ENCODE measurements around the gene BICRA.
"Not testable (repeated sequence)": the region's sequence is repeated elsewhere in the genome, so short reads cannot be mapped to it uniquely, and the experiment has no call there.

GRCh38 chr19:47599671-47600245 is 9.2 kb upstream of the BICRA start:
- not testable (repeated sequence) for TF ChIP-seq EZH2phosphoT487 (IDR thresholded peaks at IDR 0.05; ENCODE audit: borderline replicate concordance, low read depth, low read length)
- TF ChIP-seq, protein P1, sequence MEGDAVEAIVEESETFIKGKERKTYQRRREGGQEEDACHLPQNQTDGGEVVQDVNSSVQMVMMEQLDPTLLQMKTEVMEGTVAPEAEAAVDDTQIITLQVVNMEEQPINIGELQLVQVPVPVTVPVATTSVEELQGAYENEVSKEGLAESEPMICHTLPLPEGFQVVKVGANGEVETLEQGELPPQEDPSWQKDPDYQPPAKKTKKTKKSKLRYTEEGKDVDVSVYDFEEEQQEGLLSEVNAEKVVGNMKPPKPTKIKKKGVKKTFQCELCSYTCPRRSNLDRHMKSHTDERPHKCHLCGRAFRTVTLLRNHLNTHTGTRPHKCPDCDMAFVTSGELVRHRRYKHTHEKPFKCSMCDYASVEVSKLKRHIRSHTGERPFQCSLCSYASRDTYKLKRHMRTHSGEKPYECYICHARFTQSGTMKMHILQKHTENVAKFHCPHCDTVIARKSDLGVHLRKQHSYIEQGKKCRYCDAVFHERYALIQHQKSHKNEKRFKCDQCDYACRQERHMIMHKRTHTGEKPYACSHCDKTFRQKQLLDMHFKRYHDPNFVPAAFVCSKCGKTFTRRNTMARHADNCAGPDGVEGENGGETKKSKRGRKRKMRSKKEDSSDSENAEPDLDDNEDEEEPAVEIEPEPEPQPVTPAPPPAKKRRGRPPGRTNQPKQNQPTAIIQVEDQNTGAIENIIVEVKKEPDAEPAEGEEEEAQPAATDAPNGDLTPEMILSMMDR (conservative IDR thresholded peaks at IDR 0.05; ENCODE audit: low read length) = not testable (repeated sequence)
